Measurements from ENCODE around the gene RPS3A.
"Not testable (repeated sequence)": the region's sequence is repeated elsewhere in the genome, so short reads cannot be mapped to it uniquely, and the experiment has no call there.

Gene RPS3A

GRCh38 chr4:151114986-151115385 is 15.6 kb downstream of the RPS3A start:
- no peak for DNase-seq (ENCODE audit: low read depth, low spot score)

- DNase-seq (ENCODE audit: low read depth, low spot score), result peak; percentile 15
Observed at GRCh38 chr4:151117371-151117962, 18.0 kb downstream of the RPS3A start.

- no peak for DNase-seq (ENCODE audit: low read depth, low spot score)
Observed at GRCh38 chr4:151129796-151130195, 30.4 kb downstream of the RPS3A start.

- no peak for DNase-seq (ENCODE audit: low read depth, low spot score)
Observed at GRCh38 chr4:151133311-151133710, 33.9 kb downstream of the RPS3A start.

GRCh38 chr4:151136048-151136447 is 36.6 kb downstream of the RPS3A start:
- not testable (repeated sequence) for DNase-seq (ENCODE audit: low read depth, low spot score)

DNA sequence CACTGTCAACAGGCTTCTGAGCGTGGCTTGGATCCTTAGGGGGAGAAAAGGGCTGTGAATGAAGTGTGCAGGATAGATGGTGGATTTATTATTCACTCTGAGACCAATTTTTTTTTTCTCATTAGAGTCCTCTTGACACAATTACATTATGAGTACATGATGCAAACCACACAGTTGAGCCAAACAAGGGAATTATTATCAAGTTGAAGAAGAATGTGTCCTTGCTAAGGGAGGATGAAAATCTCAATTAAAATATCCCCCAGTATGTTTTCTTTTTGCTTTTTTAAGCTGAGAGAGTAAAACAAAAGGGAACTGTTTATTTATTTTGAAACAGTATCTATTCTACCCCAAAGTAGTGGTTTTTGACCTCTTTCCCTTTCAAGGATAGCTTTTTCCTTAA is 40.4 kb downstream of the RPS3A start:
- no peak for DNase-seq (ENCODE audit: low read depth, low spot score)

- no peak for DNase-seq (ENCODE audit: low read depth, low spot score)
Observed at GRCh38 chr4:151142758-151143157, 43.3 kb downstream of the RPS3A start.

DNA sequence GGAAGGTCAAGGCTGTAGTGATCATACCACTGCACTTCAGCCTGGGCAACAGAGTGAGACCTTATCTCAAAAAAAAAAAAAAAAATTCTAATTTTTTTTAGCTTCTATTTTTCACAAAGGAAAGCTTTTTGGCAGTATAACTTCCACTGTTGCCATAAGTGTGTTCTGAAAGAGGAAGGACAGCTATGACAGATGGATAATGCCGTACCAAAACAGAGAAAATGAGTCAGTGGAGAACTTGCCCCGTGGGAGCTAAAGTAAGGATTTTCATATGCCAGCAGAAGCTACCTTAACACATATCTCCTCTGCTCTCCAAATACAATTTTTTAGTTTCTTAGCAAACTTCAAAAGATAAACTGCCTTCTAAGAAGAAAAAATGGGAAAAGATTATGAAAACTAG is 43.7 kb downstream of the RPS3A start:
- DNase-seq (ENCODE audit: low read depth, low spot score), result no peak

DNA sequence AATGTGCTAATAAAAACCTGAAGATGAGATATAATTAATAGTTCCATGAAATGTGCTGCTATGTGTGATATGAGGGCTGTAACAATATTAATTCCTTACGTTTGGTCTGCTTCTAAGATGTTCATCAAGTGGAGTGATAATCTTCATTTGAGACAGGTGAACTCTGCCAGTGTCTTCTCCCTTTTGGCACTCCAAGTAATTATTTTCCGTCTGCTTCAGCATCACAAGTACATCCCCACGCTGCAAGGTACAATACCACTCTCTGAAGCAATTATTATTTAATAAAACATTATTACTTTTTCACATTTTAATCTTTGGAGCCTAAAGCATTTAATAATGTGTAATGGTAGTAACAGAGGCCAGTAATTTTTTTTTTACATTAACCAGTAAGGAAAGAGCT is 44.4 kb downstream of the RPS3A start:
- no peak for DNase-seq (ENCODE audit: low read depth, low spot score)

DNA sequence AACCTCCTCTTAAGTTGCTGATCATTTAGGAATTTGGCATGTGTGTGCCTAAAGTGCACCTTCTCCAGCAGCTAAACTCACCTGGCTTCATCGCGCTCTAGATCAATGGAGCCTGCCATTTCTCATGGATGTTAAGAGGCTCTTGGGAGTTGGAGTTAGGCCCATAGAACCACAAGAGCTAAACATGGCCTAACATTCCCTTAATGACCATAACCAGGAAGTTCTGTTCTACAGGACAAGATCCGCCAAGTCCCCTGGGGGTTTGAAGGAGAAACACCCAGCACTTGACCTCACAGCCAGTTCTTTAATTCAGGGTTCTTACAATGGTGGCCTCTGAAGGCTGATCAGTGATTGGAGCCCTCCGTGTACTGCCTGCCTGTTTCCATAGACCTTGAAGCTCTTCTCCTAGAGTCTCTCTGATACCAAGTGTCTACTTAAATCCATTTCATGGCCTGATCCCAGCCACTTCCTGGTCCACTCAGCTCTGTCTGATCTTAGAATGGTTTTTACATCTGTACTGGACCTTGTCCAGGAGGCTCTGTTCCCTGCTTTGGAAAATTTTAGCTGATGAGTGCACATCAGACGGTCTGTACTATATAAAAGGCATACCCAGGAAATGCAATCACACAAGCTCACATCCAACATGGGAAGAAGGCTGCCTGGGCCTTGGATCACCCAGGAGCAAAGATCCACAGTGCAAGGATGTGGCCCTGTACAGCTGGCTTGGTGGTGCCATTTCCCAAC is 45.1 kb downstream of the RPS3A start:
- no peak for DNase-seq (ENCODE audit: low read depth, low spot score)

GRCh38 chr4:151147000-151147399 is 47.6 kb downstream of the RPS3A start:
- DNase-seq (ENCODE audit: low read depth, low spot score), result no peak

GRCh38 chr4:151148261-151148660 is 48.8 kb downstream of the RPS3A start:
- no peak for DNase-seq (ENCODE audit: low read depth, low spot score)

GRCh38 chr4:151150821-151151580 is 51.6 kb downstream of the RPS3A start:
- no peak for DNase-seq (ENCODE audit: low read depth, low spot score)

GRCh38 chr4:151152028-151152427 is 52.6 kb downstream of the RPS3A start:
- no peak for DNase-seq (ENCODE audit: low read depth, low spot score)

DNA sequence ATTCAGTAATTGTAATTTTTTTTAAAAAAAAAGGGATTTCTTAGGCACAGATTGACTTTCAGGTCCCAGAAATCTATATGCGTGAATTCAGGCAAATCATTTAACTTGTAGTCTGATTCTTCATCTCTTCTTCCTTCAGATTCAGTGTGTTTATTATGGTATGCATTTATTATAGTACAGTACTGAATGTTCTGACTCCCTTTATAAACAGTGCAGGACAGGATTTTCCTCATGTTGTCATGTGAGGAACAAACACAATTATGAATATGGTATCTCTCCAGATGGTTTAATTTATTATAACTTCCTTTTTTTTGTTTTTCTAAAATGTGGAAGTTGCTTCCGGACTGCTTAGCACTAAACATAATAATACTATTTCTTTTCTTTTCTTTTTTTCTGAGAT is 54.2 kb downstream of the RPS3A start:
- no peak for DNase-seq (ENCODE audit: low read depth, low spot score)
